Measurements from ENCODE around the gene ZMYND8.

Gene ZMYND8

DNA sequence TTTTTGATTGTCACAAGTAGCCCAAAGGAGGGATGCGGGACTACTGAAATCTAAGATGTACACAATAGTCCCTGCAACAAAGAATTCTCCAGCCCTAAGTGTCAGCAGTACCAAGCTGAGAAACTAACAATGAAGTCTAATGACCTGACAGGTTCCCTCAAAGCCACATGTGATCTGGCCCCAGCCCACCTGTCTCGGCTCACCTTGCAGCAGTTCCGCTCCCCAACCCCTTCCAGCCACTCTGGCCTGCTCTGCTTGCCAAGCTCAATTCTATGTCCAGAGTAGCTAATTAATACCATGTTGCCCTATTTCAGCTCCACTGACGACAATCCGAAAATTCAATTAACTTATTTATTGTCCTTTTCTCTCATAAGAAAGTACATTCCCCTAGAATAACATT lies 72.1 kb downstream of the ZMYND8 start:
- no peak for TF ChIP-seq GATA3 (IDR thresholded peaks at IDR 0.05; ENCODE audit: low read depth, low read length)
- no peak for TF ChIP-seq GATA2 (IDR thresholded peaks at IDR 0.05; ENCODE audit: low read depth, low read length)

DNA sequence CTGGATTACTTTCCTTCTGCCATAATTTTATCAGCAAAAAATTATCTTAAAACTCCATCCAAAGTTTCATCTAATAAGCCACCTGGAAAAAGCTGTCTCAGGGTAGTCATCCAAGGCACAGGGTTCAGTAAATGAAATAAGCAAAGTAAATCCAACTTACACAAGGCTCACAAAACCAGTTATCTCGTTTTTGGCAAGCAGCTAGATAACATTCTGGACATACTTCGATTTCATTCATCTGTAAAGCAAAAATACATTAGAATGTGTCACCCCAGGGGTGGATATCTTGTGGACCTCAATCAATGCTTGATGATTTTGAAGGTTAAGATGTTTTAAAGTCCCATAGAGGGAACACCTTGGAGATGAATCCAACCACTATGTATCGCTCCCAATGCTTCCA lies 73.1 kb downstream of the ZMYND8 start:
- no peak for TF ChIP-seq GATA3 (IDR thresholded peaks at IDR 0.05; ENCODE audit: low read depth, low read length)
- TF ChIP-seq GATA2 (IDR thresholded peaks at IDR 0.05; ENCODE audit: low read depth, low read length): no peak

DNA sequence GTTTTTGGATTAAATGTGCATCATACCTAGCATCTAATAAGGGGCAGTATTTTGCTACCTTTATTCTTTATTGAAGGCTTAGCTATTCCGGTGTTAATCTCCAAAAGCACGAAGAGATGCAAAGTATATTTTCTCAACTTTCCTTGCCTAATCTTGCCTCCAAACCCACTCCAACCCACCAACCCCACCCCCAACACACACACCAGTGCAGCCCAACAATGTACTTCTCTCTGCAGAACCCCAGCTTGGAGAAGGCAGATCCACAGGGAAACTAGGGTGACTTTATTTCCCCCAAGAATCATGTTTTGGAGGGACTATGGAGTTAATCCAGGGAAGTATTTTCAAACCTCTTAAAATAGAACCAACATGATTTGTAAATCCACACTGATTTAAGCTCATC lies 73.6 kb downstream of the ZMYND8 start:
- TF ChIP-seq GATA2 (IDR thresholded peaks at IDR 0.05; ENCODE audit: low read depth, low read length) (no peak), GATA3 (IDR thresholded peaks at IDR 0.05; ENCODE audit: low read depth, low read length) (no peak)

DNA sequence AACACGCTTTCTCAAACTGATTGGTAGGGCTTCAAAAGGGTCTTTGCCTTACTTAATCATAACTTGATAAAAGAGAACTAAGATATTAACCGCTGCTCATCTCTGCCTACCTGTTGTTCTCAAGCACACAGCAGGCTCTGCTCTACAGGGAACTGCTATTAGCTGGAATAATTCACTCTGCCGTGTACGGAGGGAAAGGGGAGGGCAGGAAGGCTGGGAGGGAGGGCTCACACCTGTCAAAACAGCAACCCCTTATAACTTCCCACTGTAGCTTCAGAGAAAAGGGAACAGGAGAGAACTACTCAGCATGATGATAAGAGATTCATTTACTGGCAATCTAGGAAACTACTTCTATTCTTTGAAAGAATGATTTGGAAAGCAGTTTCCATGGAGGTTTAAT lies 75.1 kb downstream of the ZMYND8 start:
- TF ChIP-seq GATA2 (IDR thresholded peaks at IDR 0.05; ENCODE audit: low read depth, low read length) (no peak), GATA3 (IDR thresholded peaks at IDR 0.05; ENCODE audit: low read depth, low read length) (no peak)

DNA sequence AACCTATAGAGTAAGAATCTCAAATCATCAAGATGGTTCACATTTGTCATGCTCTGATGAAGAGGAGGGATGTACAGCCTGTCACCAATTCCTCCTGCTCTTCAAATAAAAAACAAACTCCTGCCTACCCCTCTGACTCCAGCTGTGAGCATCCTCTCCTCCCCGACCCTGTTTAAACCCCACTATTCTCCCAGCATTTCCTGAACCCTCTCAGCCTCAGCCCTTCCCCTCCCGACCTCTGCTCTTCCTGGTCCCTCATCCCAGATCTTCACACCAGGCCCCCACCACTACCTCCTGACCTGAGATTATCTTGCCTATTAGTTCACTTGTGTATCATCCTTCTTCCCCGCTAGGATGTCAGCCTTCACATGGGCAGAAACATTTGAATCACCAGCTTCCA lies 75.8 kb downstream of the ZMYND8 start:
- TF ChIP-seq GATA3 (IDR thresholded peaks at IDR 0.05; ENCODE audit: low read depth, low read length) (no peak), GATA2 (IDR thresholded peaks at IDR 0.05; ENCODE audit: low read depth, low read length) (no peak)

DNA sequence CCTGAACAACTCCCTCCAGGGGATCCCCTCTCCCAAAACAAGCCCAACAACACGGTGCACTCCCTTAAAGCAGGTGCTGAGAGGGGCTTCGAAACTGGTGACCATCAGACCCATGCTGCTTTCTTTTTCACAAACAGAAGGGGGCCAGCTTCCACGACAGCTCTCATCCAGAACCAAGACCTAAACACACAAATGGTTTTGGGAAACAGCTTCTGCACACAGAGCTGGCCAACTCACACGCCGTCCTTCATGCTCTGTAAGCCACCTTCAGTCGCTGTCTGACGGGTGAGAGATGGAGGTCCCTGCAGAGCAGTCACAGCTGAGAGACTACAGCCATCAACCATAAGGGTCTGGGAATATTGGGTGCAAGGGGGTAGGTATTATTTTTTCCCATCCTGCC lies 76.3 kb downstream of the ZMYND8 start:
- no peak for TF ChIP-seq GATA3 (IDR thresholded peaks at IDR 0.05; ENCODE audit: low read depth, low read length)
- TF ChIP-seq GATA2 (IDR thresholded peaks at IDR 0.05; ENCODE audit: low read depth, low read length): no peak

DNA sequence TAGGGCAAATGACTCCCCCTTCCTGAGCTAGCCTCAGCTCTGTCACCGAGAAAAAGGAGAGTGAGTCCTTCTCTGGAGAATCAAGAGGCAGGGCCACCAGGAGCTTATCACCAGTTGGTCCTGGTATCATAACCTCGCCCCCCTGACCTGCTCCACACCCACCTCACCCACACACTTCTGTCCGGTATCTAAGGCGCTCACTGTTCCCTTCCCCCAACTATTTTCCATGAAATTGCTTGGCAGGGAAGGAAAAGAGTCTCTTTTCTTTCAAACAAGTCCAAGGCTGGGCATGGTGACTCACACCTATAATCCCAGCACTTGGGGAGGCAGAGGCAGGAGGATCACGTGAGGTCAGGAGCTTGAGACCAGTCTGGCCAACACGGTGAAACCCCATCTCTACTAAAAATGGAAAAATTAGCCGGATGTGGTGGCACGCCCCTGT lies 77.6 kb downstream of the ZMYND8 start:
- TF ChIP-seq GATA3 (IDR thresholded peaks at IDR 0.05; ENCODE audit: low read depth, low read length) (no peak), GATA2 (IDR thresholded peaks at IDR 0.05; ENCODE audit: low read depth, low read length) (no peak)

DNA sequence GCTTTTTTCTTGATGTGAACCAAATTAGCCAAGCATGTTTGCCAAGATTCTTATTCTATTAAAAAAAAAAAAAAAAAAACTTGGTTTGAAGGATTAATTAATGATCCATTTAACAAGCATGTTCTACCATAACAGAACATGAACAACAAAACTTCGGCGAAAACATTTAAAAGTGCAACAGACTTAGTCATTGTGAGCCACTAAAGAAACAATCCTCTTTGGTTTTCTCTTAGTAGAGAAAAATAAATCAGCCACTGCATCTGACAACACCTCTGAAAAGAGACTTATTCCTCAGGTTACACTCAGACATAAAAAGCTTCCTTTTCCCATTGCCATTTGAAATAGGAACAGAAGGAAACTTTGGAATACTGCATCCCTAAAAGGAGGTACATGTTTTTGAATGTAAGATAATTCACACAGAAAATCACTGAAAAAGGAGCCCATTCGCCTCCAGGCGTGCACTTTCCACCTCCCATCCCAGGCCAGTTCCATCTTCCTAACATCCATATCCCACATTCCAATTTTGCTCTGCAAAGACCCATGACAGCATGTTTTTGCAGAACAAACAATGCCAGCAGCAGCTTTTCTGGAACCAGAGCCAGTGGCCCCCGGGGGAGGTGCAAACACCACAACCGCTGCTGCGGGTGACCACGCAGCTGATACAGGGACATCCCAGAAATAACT lies 79.5 kb downstream of the ZMYND8 start:
- no peak for TF ChIP-seq GATA3 (IDR thresholded peaks at IDR 0.05; ENCODE audit: low read depth, low read length)
- no peak for TF ChIP-seq GATA2 (IDR thresholded peaks at IDR 0.05; ENCODE audit: low read depth, low read length)

DNA sequence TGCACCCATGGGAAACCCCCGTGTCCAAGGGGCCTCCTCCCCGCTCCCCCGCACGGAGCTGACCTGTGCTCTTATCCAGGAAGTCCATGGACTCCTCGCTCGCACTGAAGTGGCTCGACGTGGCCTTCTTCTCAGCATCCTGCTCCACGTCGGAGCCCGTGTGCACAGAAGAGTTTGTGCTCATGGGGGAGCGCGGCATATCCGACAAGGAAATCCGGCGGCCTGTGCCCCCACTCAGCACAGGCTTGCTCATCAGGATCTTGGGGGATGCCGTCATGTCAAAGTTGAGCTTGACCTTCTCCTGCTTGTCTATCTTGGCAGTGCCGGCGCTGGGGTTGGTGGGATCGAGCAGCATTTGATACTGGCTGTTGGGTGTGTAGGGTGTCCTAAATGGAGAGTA lies 80.2 kb downstream of the ZMYND8 start:
- TF ChIP-seq GATA3 (IDR thresholded peaks at IDR 0.05; ENCODE audit: low read depth, low read length) (no peak), GATA2 (IDR thresholded peaks at IDR 0.05; ENCODE audit: low read depth, low read length) (no peak)

DNA sequence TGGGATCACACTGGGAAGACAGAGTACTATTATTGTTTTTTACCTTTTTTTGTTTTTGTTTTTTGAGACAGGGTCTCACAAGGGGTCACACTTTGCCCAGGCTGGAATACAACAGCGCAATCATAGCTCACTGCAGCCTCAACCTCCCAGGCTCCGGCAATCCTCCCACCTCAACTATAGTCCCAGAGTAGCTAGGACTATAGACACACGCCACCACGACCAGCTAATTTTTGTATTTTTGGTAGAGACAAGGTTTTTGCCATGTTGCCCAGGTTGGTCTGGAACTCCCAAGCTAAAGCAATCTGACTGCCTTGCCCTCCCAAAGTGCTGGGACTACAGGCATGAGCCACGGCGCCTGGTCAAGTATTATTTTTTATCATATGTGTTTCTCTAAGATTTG lies 81.0 kb downstream of the ZMYND8 start:
- TF ChIP-seq GATA2 (IDR thresholded peaks at IDR 0.05; ENCODE audit: low read depth, low read length): no peak
- TF ChIP-seq GATA3 (IDR thresholded peaks at IDR 0.05; ENCODE audit: low read depth, low read length): no peak

DNA sequence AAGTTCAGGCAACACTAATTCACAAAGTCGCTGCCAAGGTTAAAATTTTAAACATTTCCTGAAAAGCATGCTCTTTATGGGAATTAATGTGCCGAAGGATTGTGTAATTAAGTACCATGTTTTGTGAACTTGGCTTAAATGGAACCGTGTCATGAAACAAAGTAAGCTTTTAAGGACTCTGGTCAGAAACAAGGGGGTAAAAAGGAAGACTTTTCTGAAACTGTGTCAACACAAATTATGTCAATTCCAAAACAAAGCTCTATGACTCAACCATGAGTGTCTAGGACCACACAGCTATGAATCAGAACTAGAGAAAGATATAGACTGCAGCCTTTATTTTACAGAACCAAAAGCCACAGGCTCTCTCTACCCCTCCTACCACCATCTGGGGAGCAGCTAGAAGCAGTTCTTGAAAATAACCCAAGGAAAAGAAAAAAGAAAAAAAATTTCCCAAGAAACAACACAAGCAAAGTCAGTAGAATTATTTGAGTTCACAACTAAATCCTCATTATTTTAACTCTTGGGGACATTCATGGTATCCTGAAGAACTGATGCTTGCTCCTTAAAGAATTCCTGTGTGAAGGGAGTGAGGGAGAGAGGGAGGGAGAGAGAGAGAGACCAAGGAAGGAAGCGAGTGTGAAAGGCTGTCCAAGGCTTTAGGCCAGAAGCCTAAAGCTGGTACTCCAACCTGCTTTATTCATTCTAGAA lies 81.9 kb downstream of the ZMYND8 start:
- TF ChIP-seq GATA3 (IDR thresholded peaks at IDR 0.05; ENCODE audit: low read depth, low read length) (no peak), GATA2 (IDR thresholded peaks at IDR 0.05; ENCODE audit: low read depth, low read length) (no peak)

DNA sequence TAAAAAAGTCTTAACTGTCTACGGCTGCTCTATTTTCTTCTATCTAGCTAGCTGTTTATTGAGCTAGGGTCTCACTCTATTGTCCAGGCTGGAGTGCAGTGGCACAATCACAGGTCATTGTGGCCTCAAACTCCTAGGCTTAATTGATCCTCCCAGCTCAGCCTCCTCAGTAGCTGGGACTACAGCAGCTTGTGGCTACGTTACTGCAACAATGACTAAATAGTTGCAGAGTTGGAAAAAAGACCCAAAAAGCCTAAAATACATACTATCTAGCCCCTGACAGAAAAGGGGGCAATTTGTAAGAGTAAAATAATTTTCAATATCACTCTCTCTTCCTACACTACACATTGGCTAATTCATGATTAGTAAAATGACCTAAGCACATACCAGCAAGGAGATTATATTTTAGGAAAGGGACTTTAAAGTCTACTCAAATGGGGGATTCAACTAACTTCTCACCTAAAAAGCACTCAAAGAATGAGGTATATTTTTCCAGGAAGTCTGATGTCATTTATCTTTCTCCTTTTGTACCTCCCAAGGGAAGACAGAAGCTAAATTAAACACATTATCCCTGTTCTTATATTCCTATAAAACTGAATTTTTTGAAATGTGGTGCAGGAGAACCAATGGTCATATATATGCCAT lies 82.8 kb downstream of the ZMYND8 start:
- TF ChIP-seq GATA2 (IDR thresholded peaks at IDR 0.05; ENCODE audit: low read depth, low read length): no peak
- no peak for TF ChIP-seq GATA3 (IDR thresholded peaks at IDR 0.05; ENCODE audit: low read depth, low read length)

DNA sequence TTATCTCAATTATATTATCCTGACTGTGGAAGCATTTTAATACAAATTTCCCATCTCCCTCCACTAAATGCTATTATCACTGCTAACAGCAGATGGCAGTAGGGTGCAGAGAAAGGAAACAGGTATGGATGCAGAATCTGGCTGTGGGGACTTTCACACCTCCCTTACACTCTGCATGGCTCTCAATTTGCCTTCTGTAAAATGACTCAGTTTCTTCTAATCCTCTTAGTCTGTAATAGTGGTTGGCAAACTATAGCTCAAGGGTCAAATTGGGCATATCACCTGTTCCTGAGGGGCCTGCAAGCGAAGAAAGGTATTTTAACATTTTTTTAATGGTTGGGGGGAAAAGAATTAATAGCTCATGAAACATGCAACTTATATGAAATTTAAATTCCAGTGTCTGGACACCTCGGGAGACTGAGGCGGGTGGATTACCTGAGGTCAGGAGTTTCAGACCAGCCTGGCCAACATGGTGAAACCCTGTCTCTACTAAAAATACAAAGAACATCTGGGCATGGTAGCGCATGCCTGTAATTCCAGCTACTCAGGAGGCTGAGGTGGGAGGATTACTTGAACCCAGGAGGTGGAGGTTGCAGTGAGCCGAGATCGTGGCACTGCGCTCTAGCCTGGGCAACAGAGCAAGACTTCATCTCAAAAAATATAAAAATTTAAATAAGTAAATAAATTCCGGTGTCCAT lies 83.5 kb downstream of the ZMYND8 start:
- no peak for TF ChIP-seq GATA2 (IDR thresholded peaks at IDR 0.05; ENCODE audit: low read depth, low read length)
- TF ChIP-seq GATA3 (IDR thresholded peaks at IDR 0.05; ENCODE audit: low read depth, low read length): no peak

DNA sequence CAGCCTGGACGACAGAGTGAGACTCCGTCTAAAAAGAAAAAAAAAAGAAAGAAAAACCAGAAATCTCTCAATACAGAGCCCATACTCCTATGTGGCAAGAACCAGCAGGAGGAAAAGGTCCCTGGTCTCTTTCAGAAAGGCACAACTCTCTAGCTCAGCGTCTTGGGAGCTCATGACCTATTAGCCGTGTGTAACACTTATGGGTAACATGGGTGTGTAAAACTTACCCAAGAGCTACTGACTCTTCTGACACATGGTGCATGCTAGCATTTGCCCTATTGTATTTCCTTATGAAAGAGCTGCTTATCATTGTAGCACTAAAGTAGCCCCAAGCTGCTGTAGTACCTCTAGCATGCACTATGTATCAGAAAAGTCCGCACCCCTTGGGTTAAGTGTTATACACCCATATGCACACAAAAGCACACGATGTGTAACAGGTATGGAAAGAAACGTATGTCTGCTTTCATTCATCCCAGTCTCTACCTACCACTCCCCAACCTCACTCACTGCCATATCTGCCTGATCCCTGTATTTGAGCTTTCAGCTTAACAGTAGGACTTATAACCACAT lies 85.4 kb downstream of the ZMYND8 start:
- TF ChIP-seq GATA2 (IDR thresholded peaks at IDR 0.05; ENCODE audit: low read depth, low read length) (no peak), GATA3 (IDR thresholded peaks at IDR 0.05; ENCODE audit: low read depth, low read length) (no peak)

Data from SH-SY5Y (cell line).